ENCODE measurements around the gene PATL2.
"Not testable (repeated sequence)": the region's sequence is repeated elsewhere in the genome, so short reads cannot be mapped to it uniquely, and the experiment has no call there.

Gene PATL2

DNA sequence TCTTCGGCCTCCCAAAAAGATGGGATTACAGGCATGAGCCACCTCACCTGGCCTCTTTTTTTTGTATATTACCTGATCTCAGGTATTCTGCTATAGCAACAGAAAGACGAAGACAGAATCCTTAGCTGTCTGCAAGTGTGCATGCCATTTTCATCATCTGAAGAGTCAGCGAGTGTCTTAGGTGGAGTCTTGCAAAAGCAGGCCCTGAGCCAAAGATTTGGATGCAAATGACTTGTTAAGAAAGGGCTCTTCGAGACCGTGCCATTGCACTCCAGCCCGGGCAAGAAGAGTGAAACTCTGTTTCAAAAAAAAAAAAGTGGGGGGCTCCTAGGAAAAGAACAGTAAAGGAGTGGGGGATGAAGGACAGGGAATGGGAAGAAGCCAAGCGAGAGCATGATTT, 15.0 kb upstream of the PATL2 start:
- no peak for DNase-seq (ENCODE audit: low read depth, low spot score)
- H3K4me3 ChIP-seq (ENCODE audit: low read depth, low read length), result no peak overlapping the region
- TF ChIP-seq, protein P1, sequence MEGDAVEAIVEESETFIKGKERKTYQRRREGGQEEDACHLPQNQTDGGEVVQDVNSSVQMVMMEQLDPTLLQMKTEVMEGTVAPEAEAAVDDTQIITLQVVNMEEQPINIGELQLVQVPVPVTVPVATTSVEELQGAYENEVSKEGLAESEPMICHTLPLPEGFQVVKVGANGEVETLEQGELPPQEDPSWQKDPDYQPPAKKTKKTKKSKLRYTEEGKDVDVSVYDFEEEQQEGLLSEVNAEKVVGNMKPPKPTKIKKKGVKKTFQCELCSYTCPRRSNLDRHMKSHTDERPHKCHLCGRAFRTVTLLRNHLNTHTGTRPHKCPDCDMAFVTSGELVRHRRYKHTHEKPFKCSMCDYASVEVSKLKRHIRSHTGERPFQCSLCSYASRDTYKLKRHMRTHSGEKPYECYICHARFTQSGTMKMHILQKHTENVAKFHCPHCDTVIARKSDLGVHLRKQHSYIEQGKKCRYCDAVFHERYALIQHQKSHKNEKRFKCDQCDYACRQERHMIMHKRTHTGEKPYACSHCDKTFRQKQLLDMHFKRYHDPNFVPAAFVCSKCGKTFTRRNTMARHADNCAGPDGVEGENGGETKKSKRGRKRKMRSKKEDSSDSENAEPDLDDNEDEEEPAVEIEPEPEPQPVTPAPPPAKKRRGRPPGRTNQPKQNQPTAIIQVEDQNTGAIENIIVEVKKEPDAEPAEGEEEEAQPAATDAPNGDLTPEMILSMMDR (IDR thresholded peaks at IDR 0.05; ENCODE audit: low read depth, low read length), result no peak
- in situ Hi-C loops (cut with HindIII; ENCODE audit: low sequenced_read_pairs), result no loop called here

DNA sequence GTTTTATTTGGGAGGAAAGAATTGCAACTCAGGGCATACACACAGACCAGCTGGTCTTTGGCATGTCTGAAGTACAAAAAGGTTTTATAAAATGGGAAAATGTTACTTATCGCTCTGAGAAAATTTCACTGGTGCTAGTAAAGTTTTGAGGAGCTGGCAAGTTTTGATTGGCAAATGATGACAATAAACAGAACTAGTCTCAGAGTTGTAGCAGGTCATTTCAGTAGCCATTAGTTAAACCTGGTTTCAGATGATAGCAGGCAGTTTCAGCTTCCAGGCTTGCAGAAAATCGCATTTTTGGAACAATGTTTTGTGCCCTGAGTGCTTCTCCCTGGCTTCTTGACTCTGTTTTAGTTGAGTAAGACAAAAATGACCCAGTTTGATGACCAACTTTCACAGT, 10.9 kb upstream of the PATL2 start:
- DNase-seq (ENCODE audit: low read depth, low spot score), result no peak
- no peak overlapping the region for H3K4me3 ChIP-seq (ENCODE audit: low read depth, low read length)
- TF ChIP-seq, protein P1 (IDR thresholded peaks at IDR 0.05; ENCODE audit: low read depth, low read length), result no peak
- in situ Hi-C loops (cut with HindIII; ENCODE audit: low sequenced_read_pairs), result no loop called here

DNA sequence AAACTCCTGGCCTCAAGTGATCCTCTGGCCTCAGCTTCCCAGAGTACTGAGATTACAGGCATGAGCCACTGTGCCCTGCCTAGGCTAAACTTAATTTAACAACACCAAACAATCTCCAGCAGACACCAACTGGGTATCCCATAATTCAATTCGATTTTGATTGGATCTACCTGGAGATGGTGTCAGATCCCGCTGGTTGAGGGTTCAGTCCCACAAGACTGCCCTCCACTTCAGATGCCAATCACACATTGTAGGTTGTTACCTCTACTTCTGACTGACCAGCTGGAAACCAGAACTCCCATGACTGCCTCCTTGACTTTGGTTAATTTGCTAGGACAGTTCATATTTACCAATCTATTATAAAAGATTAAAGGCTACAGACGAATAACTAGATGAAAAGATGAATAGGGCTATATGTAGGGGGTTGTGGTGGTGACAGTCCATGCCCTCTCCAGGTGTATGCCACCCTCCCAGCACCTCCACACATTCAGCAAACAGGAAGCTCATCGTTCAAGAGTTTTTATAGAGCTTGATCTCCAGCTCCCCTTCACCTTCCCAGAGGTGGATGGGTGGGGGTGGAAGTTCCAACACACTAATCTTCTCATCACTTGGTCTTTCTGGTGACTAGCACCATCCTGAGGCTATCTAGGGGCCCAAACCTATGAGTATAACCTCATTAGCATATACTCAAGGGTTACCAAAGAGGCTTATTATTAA, 9.5 kb upstream of the PATL2 start:
- TF ChIP-seq, protein P1 (IDR thresholded peaks at IDR 0.05; ENCODE audit: low read depth, low read length), result no peak
- in situ Hi-C loops (cut with HindIII; ENCODE audit: low sequenced_read_pairs), result no loop called here
- H3K4me3 ChIP-seq (ENCODE audit: low read depth, low read length), result no peak overlapping the region
- no peak for DNase-seq (ENCODE audit: low read depth, low spot score)

DNA sequence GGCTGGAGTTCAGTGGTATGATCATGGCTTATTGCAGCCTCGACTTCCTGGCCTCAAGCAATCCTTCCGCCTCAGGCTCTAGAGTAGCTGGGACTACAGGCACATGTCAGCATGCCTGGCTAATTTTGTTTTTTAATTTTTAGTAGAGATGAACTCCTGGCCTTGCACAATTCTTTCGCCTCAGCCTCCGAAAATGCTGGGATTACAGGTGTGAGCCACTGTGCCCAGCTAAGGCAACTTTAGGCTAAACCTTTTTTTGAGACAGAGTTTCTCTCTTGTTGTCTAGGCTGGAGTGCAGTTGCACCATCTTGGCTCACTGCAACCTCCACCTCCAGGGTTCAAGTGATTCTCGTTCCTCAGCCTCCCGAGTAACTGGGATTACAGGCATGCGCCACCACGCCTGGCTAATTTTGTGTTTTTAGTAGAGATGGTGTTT, 8.9 kb upstream of the PATL2 start:
- in situ Hi-C loops (cut with HindIII; ENCODE audit: low sequenced_read_pairs); H3K4me3 ChIP-seq (ENCODE audit: low read depth, low read length); DNase-seq (ENCODE audit: low read depth, low spot score): not testable (repeated sequence)

DNA sequence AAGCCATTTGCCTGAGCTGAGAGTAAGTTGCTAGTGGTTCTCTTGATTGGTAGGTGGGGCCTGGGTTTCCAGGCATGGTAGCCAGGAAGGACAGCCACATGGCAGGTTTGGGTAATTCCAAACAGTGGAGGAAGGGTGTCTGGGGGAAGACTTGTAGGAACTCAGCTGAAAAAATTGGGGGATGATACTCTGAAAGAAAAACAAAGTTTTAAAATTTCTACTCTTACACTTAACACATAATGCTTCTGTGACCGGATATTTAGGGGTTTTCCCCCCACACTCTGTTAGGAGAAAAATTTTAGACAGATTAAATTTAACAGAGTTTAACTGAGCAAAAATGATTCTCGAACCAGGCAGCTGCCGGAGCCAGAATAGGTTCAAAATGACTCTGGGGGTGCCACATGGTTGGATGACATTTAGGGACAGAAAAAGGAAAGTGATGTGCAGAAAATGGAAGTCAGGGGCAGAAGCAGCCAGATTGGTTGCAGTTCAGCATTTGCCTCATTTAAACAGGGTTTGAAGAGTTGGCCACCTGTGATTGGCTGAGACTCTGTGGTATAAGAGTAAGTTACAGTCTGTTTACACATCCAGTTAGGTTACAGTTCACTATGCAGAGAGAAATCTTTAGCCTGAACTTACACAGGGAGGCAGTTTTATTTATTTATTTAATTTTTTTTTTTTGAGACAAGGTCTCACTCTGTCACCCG, 8.3 kb upstream of the PATL2 start:
- peak; percentile 22 for DNase-seq (ENCODE audit: low read depth, low spot score)
- in situ Hi-C loops (cut with HindIII; ENCODE audit: low sequenced_read_pairs), result no loop called here
- TF ChIP-seq, protein P1 (IDR thresholded peaks at IDR 0.05; ENCODE audit: low read depth, low read length), result no peak
- no peak overlapping the region for H3K4me3 ChIP-seq (ENCODE audit: low read depth, low read length)

DNA sequence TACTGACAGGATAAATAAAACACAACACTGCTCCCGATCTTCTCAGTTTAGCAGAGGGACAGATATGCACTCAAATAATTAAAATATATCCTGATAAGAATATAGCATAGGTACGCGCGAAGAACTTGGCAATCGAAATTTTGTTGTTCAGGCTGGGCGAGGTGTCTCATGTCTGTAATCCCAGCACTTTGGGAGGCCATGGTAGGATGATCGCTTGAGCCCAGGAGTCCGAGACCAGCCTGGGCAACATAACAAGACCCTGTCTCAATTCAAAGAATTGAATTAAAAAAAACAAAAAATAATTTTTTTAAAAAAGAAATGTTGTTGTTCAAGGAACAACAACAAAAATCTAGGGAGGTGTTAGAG, 7.8 kb upstream of the PATL2 start:
- TF ChIP-seq, protein P1 (IDR thresholded peaks at IDR 0.05; ENCODE audit: low read depth, low read length), result no peak
- no peak for DNase-seq (ENCODE audit: low read depth, low spot score)
- no peak overlapping the region for H3K4me3 ChIP-seq (ENCODE audit: low read depth, low read length)
- in situ Hi-C loops (cut with HindIII; ENCODE audit: low sequenced_read_pairs), result no loop called here

DNA sequence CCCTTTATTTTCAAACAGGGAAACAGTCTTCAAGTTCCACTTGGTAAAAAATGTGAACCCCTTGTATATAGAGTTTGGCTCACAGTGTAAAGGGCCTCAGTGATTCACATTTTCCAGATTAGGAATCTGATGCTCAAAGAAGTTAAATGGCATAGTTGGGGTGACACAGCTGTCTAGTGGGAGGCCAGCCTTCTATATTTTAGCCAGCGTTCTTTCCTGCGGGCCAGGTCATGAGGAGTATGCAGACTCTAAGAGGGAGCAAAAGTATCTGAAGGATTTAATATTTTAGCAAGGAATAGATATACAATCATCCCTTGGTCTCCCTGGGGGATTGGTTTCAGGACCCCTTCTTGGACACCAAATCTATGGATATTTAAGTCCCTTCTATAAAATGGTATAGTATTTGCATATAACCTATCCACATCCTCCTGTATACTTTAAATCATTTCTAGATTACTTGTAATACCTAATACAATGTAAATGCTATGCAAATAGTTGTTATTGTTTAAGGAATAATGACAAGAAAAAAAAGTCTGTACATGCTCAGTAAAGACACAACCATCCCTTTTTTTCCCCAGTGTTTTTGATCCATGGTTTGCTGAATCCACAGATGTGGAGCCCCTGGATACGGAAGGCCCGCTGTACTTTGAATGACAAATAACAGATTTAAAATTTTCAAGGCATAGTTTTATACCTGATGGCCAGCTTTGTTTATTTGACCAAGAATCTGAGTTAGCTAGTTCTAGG, 7.2 kb upstream of the PATL2 start:
- no peak overlapping the region for H3K4me3 ChIP-seq (ENCODE audit: low read depth, low read length)
- TF ChIP-seq, protein P1 (IDR thresholded peaks at IDR 0.05; ENCODE audit: low read depth, low read length), result no peak
- in situ Hi-C loops (cut with HindIII; ENCODE audit: low sequenced_read_pairs), result no loop called here
- no peak for DNase-seq (ENCODE audit: low read depth, low spot score)
